IPS DF 4.7 (cell line): ENCODE results near the gene NFIA.

Experiments used
- DNase-seq: peaks from one replicate; pipeline ENCODE4 v3.0.0-alpha.2; 2013; ENCODE audit warnings: low spot score; ENCODE audit errors: extremely low read depth

NFIA gene

DNA sequence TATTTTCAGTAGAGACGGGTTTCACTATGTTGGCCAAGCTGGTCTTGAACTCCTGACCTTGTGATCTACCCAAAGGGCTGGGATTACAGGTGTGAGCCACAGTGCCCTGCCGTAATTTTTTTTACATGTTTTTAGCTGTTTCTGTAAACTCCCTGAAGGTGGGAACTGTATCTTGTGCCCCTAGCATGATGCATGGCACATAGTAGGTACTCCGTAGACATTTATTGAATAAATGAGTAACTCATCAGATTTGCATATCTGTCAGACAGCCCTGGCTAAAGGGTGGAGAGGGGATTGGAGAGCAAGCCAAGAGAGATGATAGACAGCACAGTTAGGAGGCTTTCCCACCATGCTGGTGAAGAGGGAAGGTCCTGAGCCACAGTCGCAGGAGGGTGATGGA is 247.2 kb downstream of the NFIA start:
- no peak for DNase-seq

DNA sequence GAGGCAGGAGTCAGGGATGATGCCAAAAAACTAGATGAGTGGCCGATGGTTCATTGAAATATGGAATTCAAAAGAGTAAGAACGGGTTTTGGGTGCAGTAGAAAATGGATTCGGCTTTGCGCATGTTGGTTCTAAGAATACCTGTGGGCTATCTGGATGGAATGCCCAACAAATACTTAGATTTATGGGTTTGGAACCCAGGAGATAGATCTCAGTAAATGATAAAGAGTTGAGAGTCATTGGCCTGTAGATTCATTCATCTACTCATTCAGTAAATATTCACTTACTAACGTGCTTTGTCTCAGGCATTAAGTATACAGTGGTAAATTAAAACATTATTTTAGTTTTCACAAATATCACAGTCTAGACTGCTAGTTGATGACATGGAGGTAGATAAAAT is 247.7 kb downstream of the NFIA start:
- no peak for DNase-seq

DNA sequence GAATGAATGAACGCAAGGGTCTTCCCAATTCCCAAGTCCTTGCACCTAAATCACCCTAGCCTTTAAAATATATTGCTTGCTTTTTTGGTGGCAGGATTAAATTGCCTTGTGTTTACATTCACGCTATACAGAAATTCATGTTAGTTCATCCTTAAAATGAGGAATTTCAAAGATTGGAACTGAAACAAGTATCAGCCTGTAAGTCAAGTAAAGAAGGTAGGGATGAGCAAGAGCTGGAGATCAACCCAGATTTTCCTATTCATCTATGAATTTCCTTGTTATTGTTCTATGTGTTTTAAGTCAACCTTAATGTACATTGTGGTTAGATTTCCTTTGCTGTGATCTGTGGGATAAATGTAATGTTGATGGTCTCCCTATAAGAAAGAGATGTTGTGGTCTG is 248.2 kb downstream of the NFIA start:
- DNase-seq: no peak

DNA sequence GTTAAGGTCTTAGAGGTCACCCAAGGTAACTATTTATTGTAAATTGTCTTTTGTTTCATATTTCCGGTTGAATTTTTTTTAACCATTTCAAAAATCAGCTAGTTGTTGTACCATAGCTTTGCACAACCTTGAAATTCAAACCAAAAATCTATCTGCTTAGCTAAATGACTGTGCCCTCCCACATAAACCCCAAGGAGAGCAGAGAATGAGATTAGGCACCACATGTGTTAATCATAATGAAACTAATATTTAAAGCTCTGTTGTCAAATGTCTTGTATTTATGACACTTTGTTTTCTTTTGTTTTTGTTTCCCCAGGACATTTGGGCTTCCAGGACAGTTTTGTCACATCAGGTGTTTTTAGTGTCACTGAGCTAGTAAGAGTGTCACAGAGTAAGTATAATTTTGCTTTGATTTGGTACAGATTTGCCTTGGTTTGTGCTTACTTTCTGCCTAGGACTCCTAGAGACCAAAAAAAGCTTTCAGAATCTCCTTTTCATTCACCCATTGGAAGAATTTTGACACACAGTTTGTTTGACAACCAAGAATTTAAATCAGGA is 249.9 kb downstream of the NFIA start:
- DNase-seq: no peak

DNA sequence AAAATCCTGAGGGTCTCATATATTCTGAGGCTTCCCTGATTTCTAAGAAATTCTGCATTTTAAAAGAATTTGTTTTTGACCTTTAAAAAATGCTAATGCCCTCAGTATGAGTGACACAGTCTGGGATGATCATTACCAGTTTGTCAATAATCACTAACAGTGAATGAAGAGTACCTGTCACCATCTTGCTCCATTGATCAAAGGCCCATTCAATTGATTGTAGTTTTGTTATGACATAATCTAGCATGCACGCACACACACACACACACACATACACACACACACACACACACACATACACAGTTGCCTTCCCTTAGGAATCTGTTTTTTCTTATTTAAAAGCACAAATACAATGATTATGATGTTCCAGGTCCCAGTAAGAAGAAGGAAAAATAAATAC is 250.4 kb downstream of the NFIA start:
- DNase-seq: no peak

DNA sequence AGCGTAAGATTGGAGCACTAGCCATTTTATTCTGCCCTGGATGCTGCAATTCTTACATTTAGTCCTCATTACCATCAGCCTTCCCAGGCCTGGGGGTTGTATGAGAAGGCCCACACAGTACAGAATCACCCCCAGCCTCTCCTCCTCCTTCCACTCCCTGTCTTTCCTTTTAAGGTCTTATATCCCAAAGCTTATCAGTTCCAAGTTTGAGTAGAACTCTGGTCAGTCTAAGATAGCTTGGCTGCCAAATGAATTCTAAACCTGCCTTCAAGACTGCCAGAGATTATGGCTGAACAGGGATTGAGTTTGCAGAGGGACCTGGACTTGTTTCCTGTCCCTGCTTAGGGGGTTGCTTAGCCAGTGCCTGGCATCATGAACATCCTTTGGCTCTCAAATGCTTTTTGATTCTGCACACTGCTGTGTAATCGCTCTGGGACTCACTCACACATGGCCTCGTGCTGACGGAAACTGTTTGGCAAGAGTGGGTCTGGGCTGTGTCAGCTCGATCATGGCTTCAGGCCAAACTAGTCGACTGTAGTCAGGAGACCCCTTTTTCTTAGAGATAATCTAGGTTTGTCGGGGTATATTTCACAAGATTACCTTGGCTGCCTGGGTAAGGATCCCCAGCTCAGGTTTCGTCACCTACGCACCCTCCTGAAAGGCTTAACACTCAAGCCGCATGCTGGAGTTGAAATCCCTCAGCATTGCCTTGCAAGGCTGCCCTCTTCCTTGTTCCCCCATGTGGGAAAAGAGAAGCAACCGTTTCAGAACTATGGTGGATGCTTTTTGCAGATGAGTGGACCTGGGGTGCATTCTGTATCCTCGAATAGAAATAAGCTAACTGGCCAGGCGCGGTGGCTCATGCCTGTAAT is 252.6 kb downstream of the NFIA start:
- DNase-seq: no peak

DNA sequence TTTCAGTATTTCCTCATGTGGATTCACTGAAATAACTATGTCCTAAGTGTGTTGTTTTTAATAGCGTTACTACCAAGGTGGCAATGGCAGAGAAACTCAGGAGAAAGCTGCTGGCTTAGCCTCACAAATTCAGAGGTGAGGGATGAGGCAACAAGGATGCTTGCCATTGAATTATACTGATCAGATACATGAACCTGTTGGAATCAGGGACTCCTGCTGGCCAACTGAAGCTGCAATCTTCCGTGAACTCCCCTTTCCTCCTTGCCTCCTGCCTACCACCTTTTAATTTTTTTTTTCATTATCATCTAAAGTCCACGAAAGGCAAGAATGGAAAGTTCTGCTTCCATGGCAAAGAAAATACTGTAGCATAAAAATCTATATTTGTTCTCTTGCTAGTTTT is 254.7 kb downstream of the NFIA start:
- no peak for DNase-seq

DNA sequence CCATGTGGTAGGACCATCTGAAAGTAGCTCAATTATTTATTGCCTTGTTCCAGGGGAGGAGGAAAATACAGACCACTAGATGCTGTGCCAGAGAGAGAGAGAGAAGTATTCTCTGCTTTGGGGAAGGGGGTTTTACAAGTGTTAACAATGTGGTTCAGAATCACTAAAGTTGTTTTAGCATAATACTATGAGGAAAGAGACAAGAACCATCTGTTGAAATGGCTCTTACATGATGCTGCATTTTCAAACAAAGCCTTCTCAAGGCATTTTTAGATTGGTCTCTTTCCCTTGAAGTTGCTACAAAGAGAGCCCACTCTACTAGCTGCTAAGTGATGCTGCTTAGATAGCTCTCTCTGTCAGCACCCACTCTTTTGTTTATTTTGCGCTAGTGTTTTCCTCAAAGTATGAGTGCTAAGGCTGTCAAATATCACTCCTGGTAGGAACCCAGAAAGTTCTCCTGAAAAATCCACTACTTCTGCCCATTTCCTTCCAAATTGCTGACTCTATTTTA is 255.1 kb downstream of the NFIA start:
- no peak for DNase-seq

DNA sequence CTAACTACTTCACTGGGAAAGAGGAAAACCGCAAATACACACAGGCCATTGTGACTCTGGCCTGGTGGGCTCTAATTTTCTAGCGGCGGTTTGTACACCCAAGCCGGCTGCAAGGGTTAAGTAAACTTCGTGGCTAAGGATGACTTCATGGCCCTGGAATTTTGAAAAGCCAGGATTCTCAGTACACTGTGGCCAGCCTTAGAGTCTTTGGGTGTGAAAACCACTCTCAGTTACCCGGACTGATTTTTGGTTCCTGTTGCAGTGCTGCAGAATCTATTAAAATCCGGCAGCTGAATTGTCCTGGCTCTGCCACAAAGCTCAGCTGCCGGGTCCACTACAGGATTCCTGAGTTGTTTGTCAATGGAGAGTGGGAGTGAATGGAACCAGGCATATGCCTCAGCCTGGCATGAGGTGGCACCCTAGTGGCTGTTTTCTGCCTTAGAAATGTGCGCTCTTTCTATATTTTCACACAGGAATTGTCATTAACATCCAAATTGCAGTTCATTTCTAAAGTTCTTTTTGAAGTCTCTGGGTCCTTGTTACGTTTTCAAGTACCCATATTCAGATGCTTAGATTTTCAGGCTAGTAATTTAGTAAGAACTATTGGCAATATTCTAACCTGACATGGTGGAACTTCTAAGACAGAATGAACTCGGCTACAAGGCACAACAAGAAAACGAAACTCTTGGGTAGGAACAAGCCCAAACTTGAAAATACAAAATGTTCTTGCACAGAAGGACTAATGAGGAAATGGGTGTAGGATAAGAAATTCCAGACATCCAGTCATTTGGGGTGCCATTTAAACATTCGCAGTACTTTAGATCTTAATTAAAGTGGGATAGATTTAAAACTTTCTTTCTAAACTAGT is 255.9 kb downstream of the NFIA start:
- no peak for DNase-seq

DNA sequence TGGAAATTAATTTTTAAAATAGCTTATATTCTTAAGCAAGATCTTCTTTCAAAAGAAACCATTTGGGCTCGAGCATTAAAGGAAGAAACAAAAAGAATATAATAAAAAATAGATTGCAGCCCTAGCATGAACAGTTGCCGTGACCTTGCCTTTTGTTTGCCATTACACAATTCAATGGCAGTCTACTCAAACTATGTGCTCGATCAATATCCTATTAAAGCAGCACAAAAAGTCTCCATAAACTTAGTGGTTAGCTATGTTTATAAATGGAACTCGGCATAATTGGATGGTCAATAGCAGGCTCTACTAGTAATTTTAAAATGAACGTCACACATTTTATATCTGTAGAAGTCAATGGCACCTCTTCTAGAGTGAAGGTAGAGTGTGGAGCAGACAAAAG is 256.5 kb downstream of the NFIA start:
- no peak for DNase-seq

DNA sequence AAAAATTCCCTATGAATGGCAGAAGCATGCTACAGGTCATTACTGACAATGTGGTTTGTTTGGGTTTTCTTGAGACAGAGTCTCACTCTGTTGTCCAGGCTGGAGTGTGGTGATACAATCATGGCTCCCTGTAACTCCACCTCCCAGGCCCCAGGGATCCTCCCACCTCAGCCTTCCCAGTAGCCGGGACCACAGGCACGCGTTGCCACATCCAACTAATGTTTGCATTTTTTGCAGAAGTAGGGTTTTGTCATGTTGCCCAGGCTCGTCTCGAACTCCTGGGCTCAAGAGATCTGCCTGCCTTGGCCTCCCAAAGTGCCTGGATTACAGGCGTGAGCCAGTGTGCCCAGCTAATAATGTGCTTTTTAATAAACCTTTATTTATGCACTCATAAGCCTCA is 259.1 kb downstream of the NFIA start:
- no peak for DNase-seq

DNA sequence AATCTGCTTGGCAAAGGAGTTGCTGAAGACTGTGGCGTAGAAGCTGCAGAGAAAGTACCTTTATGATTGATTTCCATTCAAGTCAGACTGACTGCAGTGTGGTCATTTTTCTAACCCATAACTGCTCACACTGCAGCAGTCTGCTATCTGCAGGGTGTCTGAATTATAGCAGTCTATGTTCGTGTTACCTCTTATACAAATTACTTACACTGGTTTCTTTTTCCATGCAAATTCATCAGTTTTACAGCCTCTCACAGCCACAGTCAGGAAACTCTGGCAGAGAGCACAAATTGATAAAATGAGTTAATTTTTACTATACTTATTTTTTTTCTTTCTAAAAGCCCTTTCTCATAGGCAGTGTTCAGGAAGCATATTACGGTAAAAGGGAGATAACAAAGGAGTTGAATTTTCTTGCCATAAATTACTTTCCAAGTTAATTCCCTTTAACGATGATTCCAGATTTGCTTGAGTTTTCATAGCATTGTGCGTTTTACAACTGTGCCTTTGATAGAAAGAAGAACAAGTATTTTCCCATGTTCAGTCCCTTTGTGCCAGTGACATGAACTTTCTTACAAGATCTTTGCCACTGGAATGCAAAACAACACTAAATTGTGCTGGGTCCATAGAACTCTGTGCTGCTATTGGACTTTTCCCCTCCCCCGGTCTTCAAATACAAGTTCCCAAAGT is 261.5 kb downstream of the NFIA start:
- DNase-seq: no peak

DNA sequence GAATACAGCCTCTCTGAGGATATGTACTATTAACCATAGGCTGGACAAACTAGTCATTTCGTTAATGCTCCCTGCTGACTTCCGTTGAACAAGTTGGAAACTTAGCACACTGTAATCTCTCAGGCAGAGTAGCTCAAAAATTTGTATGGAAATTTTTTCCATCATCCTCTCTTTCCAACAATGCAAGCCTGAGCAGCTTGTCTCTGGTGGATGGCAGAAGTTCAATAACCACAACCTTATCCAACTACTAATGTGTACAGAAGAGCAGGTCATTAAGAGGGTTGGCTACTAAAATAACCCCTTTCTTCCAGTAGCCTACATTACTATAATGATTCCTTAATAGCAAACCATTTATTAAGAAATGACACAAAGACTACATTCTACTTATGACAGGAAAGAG is 262.3 kb downstream of the NFIA start:
- DNase-seq: no peak

DNA sequence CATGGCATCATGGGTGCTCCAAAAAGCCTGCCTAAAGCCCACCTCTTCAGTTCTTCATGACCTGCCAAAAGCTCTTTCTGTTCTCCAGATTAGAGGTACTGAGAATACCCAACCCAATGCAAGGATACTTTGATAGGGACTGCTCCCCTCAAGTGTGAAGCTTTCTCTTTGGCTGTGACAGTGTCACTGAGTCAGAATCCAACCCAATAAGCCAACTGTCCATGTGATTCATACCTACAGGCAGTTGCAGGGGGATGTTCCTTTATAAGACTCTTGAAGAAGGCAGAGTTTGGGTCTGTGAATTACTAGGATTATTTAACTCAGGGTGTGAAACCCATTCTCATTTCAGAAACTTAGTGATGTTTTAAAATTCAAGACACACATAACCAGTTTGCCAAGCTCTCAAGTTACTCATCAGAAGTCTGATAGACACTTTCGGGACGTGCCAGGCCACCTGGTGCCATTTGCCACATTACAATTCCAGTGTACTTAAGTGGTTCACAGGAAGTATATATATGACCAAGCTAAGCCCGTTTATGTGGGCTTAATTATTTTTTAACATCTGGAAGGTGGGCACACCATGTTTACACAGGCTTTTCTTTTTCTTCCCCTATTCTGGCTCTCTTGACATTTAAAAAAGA is 265.8 kb downstream of the NFIA start:
- DNase-seq: no peak

DNA sequence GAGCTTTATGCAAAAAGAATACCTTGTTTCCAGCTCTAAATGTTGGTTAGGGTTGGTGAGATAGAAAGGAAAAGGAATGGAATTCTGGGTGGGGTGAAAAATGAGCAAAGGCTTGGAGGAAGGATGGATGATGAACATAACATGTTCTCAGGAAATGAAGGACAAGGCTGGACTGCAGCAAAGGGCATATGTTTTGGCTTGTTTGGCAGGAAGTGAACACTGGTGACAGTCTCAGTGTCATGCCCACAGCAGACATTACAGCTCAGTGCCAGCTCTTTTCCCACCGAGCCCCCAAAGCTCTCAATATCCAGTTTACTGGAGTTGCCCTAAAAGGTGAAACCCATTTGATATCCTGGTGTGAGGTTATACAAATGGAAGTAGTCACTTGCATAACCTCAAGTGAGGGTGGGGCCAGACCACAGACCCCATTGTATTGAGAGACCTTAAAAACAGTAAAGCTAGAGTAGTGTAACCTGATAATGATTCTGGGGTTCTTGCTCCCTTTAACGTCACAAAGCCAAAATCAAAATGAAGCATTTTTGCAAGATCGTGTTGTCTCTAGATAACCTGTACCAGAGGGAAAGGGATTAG is 270.6 kb downstream of the NFIA start:
- DNase-seq: no peak

DNA sequence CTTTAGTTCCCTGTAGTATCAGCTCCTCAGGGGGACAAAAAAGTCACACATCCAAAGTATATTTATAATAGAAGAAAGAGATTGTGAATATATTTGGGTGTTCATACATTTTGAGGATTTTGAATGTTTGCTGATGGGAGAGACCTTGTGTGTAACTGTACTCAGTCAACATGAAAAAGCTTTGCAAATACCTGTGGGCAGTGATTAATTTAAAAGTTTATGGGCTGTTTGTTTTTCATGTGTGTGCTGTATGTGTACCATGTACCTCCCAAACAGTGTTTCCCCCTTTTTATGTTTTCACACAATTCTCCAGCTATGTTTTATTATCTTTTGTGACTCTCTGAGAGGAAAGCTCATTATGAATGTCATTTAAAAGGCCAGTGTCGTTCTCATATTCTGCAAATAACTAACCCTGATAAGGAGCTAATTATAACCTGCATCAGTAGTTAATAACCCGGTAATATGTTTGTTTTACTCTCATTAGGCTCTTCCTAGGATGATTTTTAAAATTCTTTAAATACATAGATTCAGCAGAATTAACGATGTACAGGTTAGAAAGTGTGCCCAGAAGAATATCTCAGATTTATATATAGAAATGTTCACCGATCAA is 271.5 kb downstream of the NFIA start:
- no peak for DNase-seq

DNA sequence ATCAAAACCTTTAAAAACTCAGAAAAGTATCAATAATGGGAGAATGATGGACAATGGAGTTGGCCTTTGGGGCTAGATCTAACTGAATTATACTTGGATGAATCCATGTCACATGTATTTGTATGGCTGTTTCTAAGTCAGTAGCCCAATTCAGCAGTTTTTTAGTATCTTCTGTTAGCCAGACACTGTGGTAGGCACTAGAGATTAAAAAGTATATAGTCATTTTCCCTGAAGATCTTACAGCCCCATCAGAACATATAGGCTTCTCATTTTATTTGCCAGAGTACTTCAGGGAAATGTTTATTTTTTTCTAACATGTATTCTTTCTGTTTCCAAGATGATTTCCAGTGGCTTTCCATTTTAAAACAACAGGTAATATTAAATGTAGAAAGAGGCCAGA is 273.7 kb downstream of the NFIA start:
- no peak for DNase-seq

DNA sequence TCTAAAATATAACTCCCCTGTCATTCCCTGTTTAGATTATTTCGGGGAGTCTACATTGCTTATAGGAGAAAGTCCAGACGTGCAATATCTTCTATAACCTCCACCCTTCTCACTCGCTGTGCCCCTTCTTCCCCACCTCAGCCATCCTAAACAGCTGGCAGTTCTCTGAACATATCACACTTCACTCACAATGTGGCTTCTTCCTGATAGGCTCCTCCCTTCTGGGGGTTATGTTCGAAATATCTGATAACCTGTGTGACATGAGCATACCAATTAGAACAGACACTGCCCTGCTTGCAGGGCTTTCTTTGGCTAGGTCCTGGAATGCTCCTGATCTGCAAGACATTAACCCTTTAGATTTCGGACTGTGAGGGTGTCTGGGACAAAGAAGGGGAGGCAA is 274.6 kb downstream of the NFIA start:
- no peak for DNase-seq

DNA sequence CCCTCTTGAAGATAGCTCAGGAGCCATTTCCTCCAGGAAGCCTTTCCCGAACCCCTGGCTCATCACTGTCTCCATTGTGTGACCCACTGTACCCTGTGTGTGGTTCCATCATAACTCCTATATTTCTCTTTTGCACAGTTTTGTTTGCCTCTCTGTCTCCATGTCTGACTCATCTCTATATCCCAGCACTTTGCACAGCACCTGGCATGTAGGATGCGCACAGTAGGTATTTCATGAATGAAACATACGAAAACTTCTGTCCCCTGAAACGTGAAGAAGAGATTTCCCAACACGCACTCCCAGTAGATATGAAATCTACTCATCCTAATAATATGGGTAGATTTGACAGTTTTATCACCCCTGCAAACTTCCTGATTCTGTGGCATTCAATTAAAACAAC is 275.2 kb downstream of the NFIA start:
- DNase-seq: no peak

DNA sequence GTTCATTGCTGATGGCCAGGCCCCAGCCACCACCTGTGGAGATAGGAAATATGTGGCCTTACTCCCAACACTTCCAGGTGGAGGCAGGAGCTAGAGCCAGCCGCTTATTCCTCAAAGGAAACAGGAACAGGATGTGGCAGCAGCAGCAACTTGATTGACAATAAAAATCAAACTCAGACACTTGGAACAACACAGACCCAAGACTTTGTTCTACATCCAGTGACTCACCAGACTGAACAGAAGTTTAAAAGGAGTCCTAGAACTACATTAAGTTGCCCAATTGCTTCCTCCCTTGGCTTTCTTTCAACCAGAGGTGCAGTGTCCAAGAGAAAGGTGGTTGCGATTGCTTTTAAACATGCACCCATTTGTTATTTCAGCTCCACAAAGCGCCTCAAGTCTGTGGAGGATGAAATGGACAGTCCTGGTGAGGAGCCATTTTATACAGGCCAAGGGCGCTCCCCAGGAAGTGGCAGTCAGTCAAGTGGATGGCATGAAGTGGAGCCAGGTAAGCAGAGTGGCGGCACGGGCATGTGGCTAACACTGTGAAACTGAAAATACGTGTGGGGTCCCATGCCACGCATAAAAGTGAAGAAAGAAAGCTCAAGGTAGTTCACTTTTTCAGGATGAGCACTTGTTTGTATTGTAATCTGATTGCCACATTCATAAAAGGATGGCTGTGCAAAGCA is 276.6 kb downstream of the NFIA start:
- DNase-seq: no peak
